Renal cortex interstitium (tissue), 11 donors: ENCODE measurements around the gene YRDC. TPM values are rescaled to one million over a fixed set of nuclear protein-coding genes. Genes with fewer than 3 reads are reported as not detected.
A peak's percentile ranks its signal among the peaks of the same experiment; 100 is the strongest.

Source experiments
- DNase-seq, 11 donors: peaks; one replicate each; pipeline ENCODE4 v3.0.0-alpha.2; 2013; ENCODE audit warnings: low read depth in 9 of 11, low spot score in 4 of 11; ENCODE audit errors: extremely low read depth in 1 of 11
- polyA plus RNA-seq, 3 donors: library from polyadenylated mRNA; unstranded; fragments of 120-200 nt; gene quantifications; one replicate each; pipeline ENCODE4 v1.2.1, GENCODE V29; 2013; ENCODE audit not compliant: insufficient read length in 3 of 3

Gene YRDC
- polyA plus RNA-seq, 3 donors = 11.8 to 14.8 (median 12.6) TPM

- no peak for DNase-seq
These were observed 23.8 kb upstream of the YRDC start for GRCh38 chr1:37831809-37832208.

- no peak for DNase-seq
These were observed 23.1 kb upstream of the YRDC start for GRCh38 chr1:37831109-37831508.

- no peak for DNase-seq
These were observed 20.5 kb upstream of the YRDC start for GRCh38 chr1:37828410-37829074.

- no peak for DNase-seq
These were observed 17.5 kb upstream of the YRDC start for GRCh38 chr1:37825506-37825905.

GRCh38 chr1:37824001-37824400 is 16.0 kb upstream of the YRDC start:
- no peak for DNase-seq

- DNase-seq = no peak
These were observed 15.2 kb upstream of the YRDC start for GRCh38 chr1:37822906-37823815.

GRCh38 chr1:37821481-37821880 is 13.5 kb upstream of the YRDC start:
- no peak for DNase-seq

GRCh38 chr1:37817481-37817880 is 9.5 kb upstream of the YRDC start:
- no peak for DNase-seq

GRCh38 chr1:37814252-37814651 is 6.2 kb upstream of the YRDC start:
- DNase-seq = no peak

- no peak for DNase-seq
These were observed 5.6 kb upstream of the YRDC start for GRCh38 chr1:37813529-37814145.

GRCh38 chr1:37811027-37811655 is 3.1 kb upstream of the YRDC start:
- DNase-seq = peak in 5 of 11 donors; percentile 15 to 65 (median 50)

- DNase-seq = no peak
These were observed 1.9 kb upstream of the YRDC start for GRCh38 chr1:37809942-37810341.

GRCh38 chr1:37808369-37809319 is 636 bp upstream of the YRDC start:
- DNase-seq = peak in 6 of 11 donors; percentile 20 to 64 (median 51)

- no peak for DNase-seq
These were observed 821 bp downstream of the YRDC start for GRCh38 chr1:37807220-37807554.

GRCh38 chr1:37802439-37802838 is 5.6 kb downstream of the YRDC start:
- no peak for DNase-seq

GRCh38 chr1:37797750-37798345 is 10.2 kb downstream of the YRDC start:
- no peak for DNase-seq

GRCh38 chr1:37795340-37796125 is 12.5 kb downstream of the YRDC start:
- DNase-seq = peak in 4 of 11 donors; percentile 35 to 66 (median 54)
